22Rv1 (cell line): ENCODE data around the gene GAS1.

Experiments
- H3K27ac ChIP-seq: fragments of 450-650 bp; 2 replicates; pipeline ENCODE4 v1.5.1; 2017
- ZFX ChIP-seq: fragments of 450-650 bp; IDR thresholded peaks from 2 replicates; pipeline ENCODE4 v1.6.1; 2017; ENCODE audit warnings: antibody characterized with exemption, borderline replicate concordance
- TF ChIP-seq, protein P1 (sequence below): fragments of 450-650 bp; IDR thresholded peaks from 2 replicates; pipeline ENCODE4 v1.5.1; 2017; ENCODE audit warnings: mild to moderate bottlenecking

Gene GAS1

DNA sequence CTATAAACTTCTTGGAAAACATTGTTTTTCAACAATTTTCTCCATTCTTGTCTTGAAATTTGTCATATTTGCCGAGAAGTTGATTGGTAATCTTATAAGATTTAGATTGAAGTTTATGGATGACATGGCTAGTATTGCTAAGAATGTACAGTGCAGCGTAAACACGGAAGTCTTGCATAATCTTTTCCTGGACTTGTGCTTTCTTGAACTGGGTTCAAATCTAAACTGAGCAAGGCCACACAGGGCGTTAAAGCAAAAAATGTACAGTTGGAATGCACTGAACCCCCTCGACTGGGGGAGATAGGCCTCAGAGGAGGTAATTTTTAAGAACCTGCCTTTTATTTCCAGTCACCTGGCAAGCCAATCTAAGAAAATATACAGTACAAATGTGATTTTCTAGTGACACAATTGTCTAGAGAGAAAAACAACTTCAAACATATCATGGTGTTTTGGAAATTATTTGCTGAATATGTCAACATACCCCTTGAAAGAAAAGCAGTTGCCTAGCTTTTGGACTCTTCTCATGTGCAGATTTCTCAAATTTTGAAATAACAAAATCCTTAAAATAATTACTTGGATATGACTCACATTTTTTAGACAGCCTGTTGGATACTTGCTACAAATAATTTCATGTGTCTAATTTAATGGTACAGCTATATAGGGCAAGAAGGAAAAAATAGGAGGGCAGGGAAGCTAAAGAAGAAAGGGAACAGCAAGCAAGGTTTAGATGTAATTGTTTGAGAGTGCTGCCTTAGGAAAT, 18.5 kb upstream of the GAS1 start:
- H3K27ac ChIP-seq: no peak overlapping the region
- TF ChIP-seq, protein P1, sequence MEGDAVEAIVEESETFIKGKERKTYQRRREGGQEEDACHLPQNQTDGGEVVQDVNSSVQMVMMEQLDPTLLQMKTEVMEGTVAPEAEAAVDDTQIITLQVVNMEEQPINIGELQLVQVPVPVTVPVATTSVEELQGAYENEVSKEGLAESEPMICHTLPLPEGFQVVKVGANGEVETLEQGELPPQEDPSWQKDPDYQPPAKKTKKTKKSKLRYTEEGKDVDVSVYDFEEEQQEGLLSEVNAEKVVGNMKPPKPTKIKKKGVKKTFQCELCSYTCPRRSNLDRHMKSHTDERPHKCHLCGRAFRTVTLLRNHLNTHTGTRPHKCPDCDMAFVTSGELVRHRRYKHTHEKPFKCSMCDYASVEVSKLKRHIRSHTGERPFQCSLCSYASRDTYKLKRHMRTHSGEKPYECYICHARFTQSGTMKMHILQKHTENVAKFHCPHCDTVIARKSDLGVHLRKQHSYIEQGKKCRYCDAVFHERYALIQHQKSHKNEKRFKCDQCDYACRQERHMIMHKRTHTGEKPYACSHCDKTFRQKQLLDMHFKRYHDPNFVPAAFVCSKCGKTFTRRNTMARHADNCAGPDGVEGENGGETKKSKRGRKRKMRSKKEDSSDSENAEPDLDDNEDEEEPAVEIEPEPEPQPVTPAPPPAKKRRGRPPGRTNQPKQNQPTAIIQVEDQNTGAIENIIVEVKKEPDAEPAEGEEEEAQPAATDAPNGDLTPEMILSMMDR: no peak
- TF ChIP-seq ZFX: no peak

DNA sequence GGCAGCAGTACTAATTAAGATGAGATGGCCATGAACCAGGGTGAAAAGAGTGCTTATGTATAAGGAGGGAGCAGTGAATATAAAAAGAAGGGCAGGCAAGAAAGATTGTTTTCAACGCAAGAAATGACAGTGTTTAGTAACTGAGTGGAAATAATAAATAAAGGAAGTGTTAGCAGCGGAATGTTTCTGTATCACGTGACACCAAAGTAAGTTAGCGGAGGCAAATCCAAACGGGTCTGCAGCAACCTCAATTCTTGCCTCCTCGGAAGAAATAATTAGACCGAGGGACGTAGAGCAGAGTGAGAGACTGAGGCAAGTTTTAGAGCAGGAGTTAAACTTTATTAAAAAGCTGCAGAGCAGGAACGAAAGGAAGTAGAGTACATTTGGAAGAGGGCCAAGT, 15.4 kb upstream of the GAS1 start:
- TF ChIP-seq ZFX: no peak
- TF ChIP-seq, protein P1: no peak
- H3K27ac ChIP-seq: no peak overlapping the region

DNA sequence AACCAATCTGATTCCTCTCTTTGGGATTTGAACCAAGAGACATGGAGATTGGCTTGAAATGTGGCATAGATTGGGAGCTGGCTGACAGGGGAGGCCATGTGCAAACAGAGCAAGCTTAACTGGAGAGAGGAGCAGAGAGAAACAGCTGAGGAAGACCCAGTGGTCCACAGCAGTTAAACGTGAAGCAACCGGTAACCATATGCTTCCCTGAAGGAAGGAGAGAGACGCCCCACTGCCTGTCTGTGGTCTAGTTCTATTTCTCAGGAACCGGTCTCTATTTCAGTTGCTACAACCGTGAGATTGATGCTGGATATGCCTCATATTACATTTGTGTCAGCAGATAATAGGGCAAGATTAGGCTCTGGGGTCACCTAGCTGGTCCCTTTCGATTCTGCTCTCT, 13.6 kb upstream of the GAS1 start:
- no peak for TF ChIP-seq ZFX
- TF ChIP-seq, protein P1: no peak
- no peak overlapping the region for H3K27ac ChIP-seq

DNA sequence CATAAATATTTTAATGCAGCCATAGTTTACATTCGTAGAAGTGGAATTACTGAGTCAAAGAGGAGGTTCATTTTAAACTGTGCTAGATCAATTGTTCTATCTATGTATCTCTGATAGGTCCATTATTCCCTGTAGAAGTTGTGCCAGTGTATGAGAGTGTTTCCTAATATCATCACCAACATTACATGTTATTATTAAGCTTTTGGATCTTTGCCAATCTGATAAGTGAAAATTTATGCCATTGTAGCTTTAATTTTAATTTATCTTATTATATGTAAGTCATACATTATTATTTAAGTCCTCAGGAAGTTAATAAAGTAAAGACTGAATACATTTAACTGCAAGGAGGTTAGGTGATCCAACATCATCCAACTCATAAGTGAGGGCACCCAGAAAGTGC, 10.9 kb upstream of the GAS1 start:
- no peak overlapping the region for H3K27ac ChIP-seq
- TF ChIP-seq, protein P1: no peak
- TF ChIP-seq ZFX: no peak

DNA sequence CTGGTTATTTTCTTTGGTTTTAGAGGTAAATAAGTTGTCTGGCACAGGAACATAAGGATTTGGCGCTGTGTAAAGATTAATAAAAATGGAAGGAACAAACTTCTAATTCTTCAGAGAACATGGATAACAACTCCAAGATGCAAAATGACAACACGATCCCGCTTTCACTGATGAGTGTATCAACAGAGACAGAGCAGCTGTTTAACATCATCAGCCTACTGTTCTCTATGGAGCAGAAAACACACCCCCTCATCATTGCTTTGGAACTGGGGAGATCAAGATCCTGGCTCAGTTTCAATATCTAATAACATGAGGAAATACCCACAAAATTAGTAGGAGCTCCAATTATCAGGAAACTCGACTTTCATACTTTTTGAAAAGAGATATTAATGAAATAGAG, 8.3 kb upstream of the GAS1 start:
- TF ChIP-seq, protein P1: no peak
- TF ChIP-seq ZFX: no peak
- H3K27ac ChIP-seq: no peak overlapping the region

DNA sequence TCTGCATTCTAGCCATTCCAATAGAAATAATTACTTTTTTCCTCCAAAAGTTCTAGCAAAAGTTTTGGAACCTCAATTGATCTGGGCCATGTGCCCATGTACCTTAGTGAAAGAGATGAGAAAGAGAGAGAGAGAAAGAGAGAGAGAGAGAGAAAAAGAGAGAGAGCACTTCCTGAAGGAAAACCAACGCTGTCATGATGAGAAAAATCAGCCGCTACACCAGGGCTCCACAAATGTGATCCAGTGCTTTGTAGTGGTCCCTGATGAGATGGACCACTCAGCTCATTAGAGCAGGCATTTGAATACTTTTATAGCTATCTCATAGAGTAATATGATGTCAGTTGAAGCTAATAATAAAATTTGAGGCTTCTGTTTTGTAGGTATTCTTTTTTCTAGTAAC, 7.7 kb upstream of the GAS1 start:
- no peak overlapping the region for H3K27ac ChIP-seq
- TF ChIP-seq, protein P1: no peak
- no peak for TF ChIP-seq ZFX

DNA sequence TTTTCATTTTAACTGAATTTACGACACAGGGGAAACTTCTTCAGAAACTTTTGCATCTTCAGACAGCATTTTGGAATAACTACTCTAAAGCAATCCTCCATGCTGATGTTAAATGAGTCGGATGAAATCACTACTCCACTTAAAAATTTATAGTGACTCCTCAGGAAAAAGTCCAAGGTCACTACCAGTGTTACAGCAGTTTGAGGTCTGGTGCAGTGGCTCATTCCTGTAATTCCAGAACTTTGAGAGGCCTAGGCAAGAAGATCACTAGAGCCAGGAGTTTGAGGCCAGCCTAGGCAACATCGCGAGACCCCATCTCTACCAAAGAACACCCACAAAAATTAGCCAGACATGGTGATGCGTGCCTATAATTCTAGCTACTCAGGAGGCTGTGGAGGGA, 5.9 kb upstream of the GAS1 start:
- no peak for TF ChIP-seq ZFX
- TF ChIP-seq, protein P1: no peak
- no peak overlapping the region for H3K27ac ChIP-seq
